Measurements from ENCODE around the gene PHLDB2.

Gene PHLDB2

DNA sequence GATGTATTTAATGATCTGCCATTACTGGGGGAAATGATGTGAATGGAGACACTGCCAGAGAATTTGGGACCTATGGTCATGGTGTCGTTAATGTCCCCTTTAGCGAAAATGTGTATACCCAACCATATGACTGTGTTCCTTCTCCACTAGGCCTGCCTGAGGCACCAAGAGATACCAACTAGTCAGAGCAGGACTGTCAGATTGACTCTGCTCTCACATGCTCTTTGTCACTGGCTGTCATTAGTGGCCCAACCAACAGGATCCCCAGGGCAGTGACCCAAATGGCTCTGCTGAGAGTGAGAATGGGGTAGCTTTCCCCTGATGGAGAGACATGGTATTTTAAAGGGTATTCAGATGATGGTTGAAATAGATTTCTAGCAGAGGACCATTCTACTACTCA is 142.5 kb downstream of the PHLDB2 start:
- DNase-seq = no peak

- DNase-seq = no peak
These were observed 143.3 kb downstream of the PHLDB2 start for GRCh38 chr3:112002096-112002971.

- DNase-seq = no peak
These were observed 144.4 kb downstream of the PHLDB2 start for GRCh38 chr3:112003321-112004080.

DNA sequence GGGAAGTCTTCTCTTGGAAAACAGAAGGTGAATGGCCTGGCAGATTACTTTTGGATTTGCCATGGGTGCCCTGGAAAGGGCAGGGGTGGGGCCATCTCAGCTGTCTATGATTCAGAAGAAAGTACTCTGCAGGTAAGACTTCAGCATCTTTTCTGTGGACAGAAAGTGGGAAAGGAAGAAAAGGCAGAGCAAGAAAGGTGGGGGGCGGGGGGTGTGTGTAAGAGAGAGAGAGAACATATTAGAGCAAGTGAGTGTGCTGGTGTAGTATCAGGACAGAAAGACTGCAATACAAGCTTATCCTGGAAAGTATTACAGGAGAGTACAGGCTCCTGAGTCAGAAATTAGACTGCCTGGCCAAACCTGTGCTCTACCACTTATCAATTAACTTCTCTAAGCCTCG is 145.1 kb downstream of the PHLDB2 start:
- no peak for DNase-seq

GRCh38 chr3:112004669-112005068 is 145.6 kb downstream of the PHLDB2 start:
- no peak for DNase-seq

DNA sequence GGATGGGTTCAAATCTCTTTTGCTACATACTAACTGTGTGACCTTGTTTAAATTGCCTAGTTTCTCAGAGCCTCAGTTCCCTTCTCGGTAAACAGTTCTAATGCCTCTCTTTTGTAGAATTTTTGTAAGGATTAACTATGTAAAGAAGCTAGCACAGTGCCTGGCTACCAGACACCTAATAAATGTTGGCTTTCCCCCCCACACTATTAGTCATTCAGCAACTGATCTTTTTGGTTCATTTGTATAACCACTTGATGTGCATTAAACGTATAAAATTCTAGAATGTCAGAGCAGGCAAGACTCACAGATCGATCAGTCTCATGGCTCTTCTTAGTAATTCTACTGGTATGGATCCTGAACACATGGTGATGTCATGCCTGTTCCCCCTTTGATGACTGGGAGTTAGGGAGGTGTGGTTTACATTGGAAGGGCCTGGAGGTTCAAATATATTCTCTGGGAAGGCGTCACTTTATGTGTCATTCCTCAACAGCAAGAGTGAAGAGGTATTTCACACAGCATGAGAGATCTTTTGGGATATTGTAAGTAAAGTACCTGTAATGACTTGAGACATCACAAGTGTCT is 146.1 kb downstream of the PHLDB2 start:
- DNase-seq = no peak

DNA sequence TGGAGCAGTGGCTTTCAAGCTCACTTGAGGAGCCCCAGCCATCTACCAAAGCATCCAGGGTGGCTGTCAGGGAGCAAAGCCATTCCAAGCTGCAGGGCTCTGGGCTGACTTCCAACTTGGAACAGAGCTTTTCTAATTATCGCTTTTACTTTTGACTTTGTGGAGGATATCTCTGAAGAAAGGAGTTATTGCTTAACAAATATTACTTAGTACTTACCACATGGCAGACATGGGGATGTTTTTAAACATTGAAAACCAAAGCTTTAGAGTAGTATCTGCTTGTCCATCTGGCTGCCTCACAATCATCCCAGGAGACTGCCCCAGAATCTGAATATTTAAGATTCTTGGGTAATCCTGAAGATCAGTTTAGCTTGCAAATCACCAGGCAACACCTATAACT is 148.6 kb downstream of the PHLDB2 start:
- DNase-seq = no peak

DNA sequence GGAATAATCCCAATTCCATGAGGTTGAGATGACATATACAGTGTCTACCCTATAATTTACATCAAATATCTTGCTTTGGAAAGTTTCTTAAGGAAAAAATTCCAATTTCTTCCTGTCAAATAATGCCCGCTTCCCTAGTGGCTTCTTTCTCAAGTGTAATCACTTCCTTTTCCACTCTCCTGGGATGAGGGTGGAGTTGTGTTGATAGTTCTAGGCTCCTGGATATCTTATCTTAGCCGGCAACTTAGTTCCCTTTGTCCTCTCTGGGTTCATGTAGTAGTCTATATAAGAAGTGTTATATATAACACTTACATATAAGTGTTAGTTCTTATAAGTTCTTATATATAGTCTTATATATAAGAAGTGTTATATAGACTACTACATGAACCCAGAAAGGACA is 150.6 kb downstream of the PHLDB2 start:
- no peak for DNase-seq

- DNase-seq = peak; percentile 58
These were observed 151.6 kb downstream of the PHLDB2 start for GRCh38 chr3:112010636-112011035.

- no peak for DNase-seq
These were observed 152.4 kb downstream of the PHLDB2 start for GRCh38 chr3:112011376-112011940.

DNA sequence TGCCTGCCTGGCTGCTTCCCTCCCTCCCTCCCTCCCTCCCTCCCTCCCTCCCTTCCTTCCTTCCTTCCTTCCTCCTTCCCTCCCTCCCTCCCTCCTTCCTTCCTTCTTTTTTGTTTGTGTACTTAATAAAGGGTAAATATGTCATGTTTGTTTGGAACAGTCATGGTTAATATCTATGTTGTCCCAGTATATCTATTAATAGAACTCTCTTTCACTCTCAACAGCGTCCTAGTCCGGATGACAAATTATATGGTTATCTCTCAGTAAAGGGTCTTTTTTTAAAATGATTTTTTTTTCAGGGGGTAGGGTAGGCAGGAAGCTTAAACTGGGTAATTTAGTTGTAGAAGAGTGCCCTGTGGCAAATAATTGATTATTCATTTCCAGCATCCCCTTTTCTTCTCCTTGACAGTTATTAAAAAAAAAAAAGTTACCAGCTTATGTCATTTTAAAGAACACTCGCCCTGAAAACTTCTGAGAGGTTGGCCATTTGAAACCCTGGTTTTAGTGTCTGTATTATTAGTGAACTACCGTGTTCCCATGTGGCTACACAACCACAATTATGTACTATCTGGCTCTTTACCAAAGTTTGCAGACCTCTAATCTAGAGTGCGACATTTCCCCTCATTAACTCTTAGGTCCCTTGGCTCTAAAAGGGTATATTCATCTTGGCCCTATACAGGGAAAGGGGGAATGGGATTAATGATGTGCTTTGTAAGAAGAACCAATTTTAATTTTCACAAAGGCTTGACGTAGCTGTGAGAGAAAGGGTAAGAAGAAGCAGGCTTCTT is 153.3 kb downstream of the PHLDB2 start:
- DNase-seq = no peak

DNA sequence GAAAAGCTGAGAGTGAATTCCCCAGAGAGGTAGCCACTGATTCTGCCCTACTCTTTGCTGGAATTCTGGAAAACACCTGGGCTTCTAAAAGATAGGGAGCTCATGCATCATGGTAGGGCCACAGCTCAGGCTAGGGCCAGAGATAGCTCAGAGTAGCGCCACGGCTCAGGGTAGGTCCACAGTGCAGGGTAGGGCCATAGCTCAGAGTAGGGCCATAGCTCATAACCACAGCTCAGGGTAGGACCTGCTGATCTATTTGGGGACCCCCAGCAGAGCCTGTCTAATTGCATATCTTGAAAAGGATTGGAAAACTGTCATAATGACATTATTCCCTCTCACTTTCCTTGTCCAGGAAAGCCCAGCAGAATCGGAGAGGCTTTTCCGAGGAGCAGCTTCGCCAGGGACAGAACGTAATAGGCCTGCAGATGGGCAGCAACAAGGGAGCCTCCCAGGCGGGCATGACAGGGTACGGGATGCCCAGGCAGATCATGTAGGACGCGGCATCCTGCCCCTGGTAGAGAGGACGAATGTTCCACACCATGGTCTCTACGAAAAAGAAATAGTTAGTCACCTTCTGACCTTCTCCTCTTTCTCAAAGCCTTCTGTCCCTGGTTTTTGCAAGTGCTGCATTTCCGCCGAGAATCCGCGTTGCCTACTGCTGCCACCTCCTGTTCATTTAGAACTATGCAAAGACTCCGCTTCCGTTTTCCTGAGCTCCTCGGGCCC is 154.2 kb downstream of the PHLDB2 start:
- no peak for DNase-seq

DNA sequence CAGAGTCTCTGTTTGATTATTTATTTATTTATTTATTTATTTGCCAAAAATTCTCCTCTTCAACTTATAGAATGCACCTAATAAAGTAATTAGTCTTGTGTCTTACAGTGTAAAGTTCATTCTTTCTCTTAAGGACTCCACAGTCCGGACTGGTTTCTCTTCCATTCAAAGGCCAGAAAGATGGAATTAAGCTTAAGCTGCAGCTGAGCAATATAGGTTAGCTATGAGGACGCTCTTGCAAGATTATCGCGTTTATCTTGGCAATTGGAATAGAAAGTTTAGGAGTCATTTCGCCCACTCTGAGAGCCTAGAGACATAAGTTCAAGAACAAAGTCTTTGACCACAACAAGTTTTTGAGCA is 154.7 kb downstream of the PHLDB2 start:
- DNase-seq = no peak

DNA sequence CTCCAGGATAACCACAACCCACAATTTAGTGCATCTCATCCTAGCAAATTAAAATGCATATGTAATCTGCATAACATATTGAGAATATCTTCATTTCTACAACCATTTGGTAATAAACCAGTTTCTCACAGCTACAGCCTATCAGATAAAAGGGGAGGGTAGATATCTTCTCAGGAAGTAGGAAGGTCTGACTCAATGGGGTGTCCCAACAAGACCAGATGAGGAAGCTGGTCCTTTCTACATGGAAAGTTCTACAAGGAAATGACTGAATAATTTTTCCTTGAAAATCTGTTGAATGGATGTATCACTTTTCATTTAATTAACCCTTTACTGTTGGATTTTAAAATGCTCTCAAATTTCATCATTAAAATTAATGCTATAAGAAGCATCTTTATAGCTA is 158.0 kb downstream of the PHLDB2 start:
- no peak for DNase-seq

DNA sequence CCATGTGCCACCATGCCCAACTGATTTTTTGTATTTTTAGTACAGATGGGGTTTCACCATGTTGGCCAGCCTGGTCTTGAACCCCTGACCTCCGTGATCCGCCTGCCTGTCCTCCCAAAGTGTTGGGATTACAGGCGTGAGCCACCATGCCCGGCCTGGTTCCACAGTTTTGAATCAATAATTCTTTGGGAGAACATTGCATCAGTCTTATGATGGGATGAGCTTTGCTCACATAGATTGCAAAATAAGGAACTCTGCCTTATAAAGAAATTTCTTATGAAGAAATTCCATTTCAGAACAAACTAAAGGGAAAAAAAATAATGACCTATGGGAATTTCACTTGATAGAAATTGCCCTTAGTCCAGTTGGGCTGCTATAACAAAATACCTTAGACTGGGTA is 159.6 kb downstream of the PHLDB2 start:
- DNase-seq = no peak

DNA sequence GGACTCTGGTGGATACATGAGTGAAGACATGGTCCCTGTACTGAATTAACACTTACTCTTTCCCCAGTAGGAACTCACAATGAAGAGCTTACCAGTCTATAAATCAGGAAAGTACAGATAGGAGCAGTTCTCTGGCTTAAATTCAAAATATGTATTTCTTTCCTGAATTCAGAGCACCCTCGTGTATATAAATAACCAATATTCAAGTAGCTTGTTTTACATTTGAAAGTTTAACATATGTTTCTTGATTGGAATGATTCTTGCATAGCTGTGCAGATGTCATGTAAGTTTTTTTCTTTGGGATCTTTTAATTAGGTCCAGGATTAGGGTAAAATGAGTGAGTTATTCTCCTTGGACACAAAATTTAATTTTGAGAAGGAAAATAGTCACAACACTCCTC is 160.7 kb downstream of the PHLDB2 start:
- no peak for DNase-seq

- DNase-seq = no peak
These were observed 161.6 kb downstream of the PHLDB2 start for GRCh38 chr3:112020674-112021085.
